Lower lobe of right lung (tissue), 2 donors: ENCODE data around the gene FAM83E. TPM values are rescaled to one million over a fixed set of nuclear protein-coding genes. Genes with fewer than 3 reads are reported as not detected.

Experiments used
- ATAC-seq, 2 donors: fragments of 200-7000 bp; cut with Tn5 transposase; one replicate each; pipeline ENCODE4 v1.9.1; 2020 to 2022; ENCODE audit warnings: mild to moderate bottlenecking in 2 of 2, moderate library complexity in 2 of 2
- DNase-seq: peaks from one replicate; pipeline ENCODE4 v3.0.0-alpha.2; 2020
- H3K27ac ChIP-seq: fragments of 200-600 bp; one replicate; pipeline ENCODE4 v1.8.0; 2022
- H3K27me3 ChIP-seq: fragments of 200-600 bp; one replicate; pipeline ENCODE4 v1.8.0; 2022; ENCODE audit warnings: low read depth
- H3K36me3 ChIP-seq: fragments of 200-600 bp; one replicate; pipeline ENCODE4 v1.8.0; 2022; ENCODE audit warnings: mild to moderate bottlenecking
- H3K4me1 ChIP-seq: fragments of 200-600 bp; one replicate; pipeline ENCODE4 v1.8.0; 2022
- H3K4me3 ChIP-seq: fragments of 200-600 bp; one replicate; pipeline ENCODE4 v1.8.0; 2022; ENCODE audit warnings: mild to moderate bottlenecking
- H3K9me3 ChIP-seq: fragments of 200-600 bp; one replicate; pipeline ENCODE4 v1.8.0; 2022
- CTCF ChIP-seq: fragments of 200-600 bp; IDR thresholded peaks from one replicate; pipeline ENCODE4 v1.8.0; 2022; ENCODE audit warnings: antibody characterized with exemption, mild to moderate bottlenecking
- intact Hi-C: fragments of 100-400 bp; cut with DNase I; formaldehyde crosslinking; loops from one replicate; pipeline ENCODE4 v1.11.0; 2022
- total RNA-seq: library from RNA; stranded (reverse); fragmentation: NEBNext Ultra II Directional; extraction: Animal tissue kit (Norgen Biotek cat#: 25700); gene quantifications from one replicate; pipeline ENCODE4 v1.2.1, GENCODE V29; 2021
- donor health status: DM: no; HTN: yes; CAD: no; lungs with severe emphysema.

Gene FAM83E
- total RNA-seq, 1 donor from 2014 or later = 34.1 TPM

GRCh38 chr19:48615231-48616040, 560 bp upstream of the FAM83E start:
- no peaks in the 10 kb centered on the region for H3K27me3 ChIP-seq
- TF ChIP-seq CTCF = no peak
- H3K4me3 ChIP-seq = no peak overlapping the region
- H3K27ac ChIP-seq = peak overlapping the region; percentile 81
- DNase-seq = no peak
- H3K4me1 ChIP-seq = peaks cover 41% of the 10 kb centered on the region
- no peaks in the 10 kb centered on the region for H3K9me3 ChIP-seq
- ATAC-seq = no peak
- intact Hi-C loops = no loop called here
- peaks cover 32% of the 10 kb centered on the region for H3K36me3 ChIP-seq

GRCh38 chr19:48613852-48614435, 932 bp downstream of the FAM83E start:
- Histone ChIP-seq H3K27me3 (no peaks in the 10 kb centered on the region), H3K36me3 (peaks cover 32% of the 10 kb centered on the region), H3K27ac (peak overlapping the region; percentile 81), H3K4me3 (peak overlapping the region; percentile 48), H3K4me1 (peaks cover 33% of the 10 kb centered on the region), H3K9me3 (no peaks in the 10 kb centered on the region)
- intact Hi-C loops = no loop called here
- no peak for ATAC-seq
- TF ChIP-seq CTCF = no peak
- DNase-seq = no peak

- H3K4me3 ChIP-seq = peak overlapping the region; percentile 48
- peaks cover 32% of the 10 kb centered on the region for H3K36me3 ChIP-seq
- ATAC-seq (peak in 1 of 2 donors; percentile 2), DNase-seq (no peak)
- H3K27ac ChIP-seq = peak overlapping the region; percentile 81
- H3K9me3 ChIP-seq = no peaks in the 10 kb centered on the region
- peaks cover 31% of the 10 kb centered on the region for H3K4me1 ChIP-seq
- no peak for TF ChIP-seq CTCF
- H3K27me3 ChIP-seq = no peaks in the 10 kb centered on the region
- intact Hi-C loops = no loop called here
Observed at GRCh38 chr19:48613024-48613851, 1.6 kb downstream of the FAM83E start.

GRCh38 chr19:48611872-48612271, 3.0 kb downstream of the FAM83E start:
- H3K27ac ChIP-seq = no peak overlapping the region
- no peak overlapping the region for H3K4me3 ChIP-seq
- no peaks in the 10 kb centered on the region for H3K27me3 ChIP-seq
- peaks cover 23% of the 10 kb centered on the region for H3K36me3 ChIP-seq
- DNase-seq (no peak), ATAC-seq (no peak)
- H3K4me1 ChIP-seq = peaks cover 17% of the 10 kb centered on the region
- TF ChIP-seq CTCF = no peak
- H3K9me3 ChIP-seq = no peaks in the 10 kb centered on the region
- intact Hi-C loops = no loop called here

- no peak overlapping the region for H3K4me3 ChIP-seq
- H3K4me1 ChIP-seq = no peaks in the 10 kb centered on the region
- no peak overlapping the region for H3K27ac ChIP-seq
- ATAC-seq = no peak
- H3K9me3 ChIP-seq = no peaks in the 10 kb centered on the region
- intact Hi-C loops = no loop called here
- no peak for TF ChIP-seq CTCF
- H3K27me3 ChIP-seq = no peaks in the 10 kb centered on the region
- no peak for DNase-seq
- H3K36me3 ChIP-seq = peaks cover under 1% of the 10 kb centered on the region
Observed at GRCh38 chr19:48609571-48610108, 5.2 kb downstream of the FAM83E start.
